A673 (cell line): ENCODE results near the gene DGKZ.

Experiments
- EZH2 ChIP-seq: fragments of 200-600 bp; sonication (generic); IDR thresholded peaks from 2 replicates; pipeline ENCODE4 v1.6.1; 2017; ENCODE audit warnings: borderline replicate concordance, low read depth, mild to moderate bottlenecking, mixed read lengths, antibody characterized with exemption, low read length; ENCODE audit not compliant: poor library complexity, severe bottlenecking
- TF ChIP-seq, protein P1 (sequence below): fragments of 300-800, 200-600 bp; sonication (generic); conservative IDR thresholded peaks from 2 replicates; pipeline ENCODE4 v1.5.1; 2017; ENCODE audit warnings: low read depth, mild to moderate bottlenecking, antibody characterized with exemption, low read length, moderate library complexity, mixed read lengths

DNA sequence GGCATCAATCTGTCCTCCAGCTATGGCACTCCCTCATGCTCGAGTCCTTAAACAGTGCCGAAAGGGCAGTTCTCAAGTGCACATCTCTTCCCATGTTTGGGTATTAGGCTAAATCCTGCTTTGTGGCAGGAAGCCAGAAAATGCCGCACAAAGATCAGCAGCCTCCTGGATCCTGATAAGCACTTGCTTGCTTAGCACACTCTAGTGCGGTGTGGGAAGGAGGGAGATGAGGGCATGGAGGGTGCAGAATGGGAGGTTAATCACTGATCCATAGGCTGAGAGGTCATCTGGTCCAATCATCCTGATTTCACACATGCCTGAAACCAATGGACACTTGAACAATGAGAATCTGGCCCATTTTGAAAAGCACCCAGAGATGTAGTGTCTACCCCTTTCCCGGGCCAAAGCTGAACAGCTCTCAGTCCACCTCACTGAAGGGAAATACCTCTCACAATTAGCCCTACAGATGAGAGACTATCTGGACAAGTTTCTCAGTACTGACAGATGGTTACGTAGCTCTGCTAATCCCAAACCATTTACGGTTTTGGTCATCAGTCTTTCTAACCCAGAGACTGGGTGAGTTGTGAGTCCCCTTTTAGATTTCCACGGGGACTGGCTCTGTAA lies 74.1 kb downstream of the DGKZ start:
- no peak for TF ChIP-seq EZH2
- TF ChIP-seq, protein P1, sequence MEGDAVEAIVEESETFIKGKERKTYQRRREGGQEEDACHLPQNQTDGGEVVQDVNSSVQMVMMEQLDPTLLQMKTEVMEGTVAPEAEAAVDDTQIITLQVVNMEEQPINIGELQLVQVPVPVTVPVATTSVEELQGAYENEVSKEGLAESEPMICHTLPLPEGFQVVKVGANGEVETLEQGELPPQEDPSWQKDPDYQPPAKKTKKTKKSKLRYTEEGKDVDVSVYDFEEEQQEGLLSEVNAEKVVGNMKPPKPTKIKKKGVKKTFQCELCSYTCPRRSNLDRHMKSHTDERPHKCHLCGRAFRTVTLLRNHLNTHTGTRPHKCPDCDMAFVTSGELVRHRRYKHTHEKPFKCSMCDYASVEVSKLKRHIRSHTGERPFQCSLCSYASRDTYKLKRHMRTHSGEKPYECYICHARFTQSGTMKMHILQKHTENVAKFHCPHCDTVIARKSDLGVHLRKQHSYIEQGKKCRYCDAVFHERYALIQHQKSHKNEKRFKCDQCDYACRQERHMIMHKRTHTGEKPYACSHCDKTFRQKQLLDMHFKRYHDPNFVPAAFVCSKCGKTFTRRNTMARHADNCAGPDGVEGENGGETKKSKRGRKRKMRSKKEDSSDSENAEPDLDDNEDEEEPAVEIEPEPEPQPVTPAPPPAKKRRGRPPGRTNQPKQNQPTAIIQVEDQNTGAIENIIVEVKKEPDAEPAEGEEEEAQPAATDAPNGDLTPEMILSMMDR, result no peak
